SK-N-SH (cell line): Measurements from ENCODE around the gene EXOSC2. TPM values are rescaled to one million over a fixed set of nuclear protein-coding genes. Genes with fewer than 3 reads are reported as not detected.

Experiments
- CTCF ChIA-PET: fragments of 300-600, 350-600 bp; formaldehyde crosslinking; extraction: SDS; loops from one replicate; lab custom pipeline; 2021; lab: Yijun Ruan, JAX
- POLR2A ChIA-PET: fragments of 350-600 bp; sonication (Branson Sonifier 250); formaldehyde crosslinking; extraction: SDS; loops from one replicate; lab custom pipeline; 2020; ENCODE audit warnings: antibody characterized with exemption, inconsistent platforms; lab: Yijun Ruan, JAX
- DNase-seq: peaks from one replicate; pipeline ENCODE4 v3.0.0; 2012
- H2AFZ ChIP-seq: fragments of 200-600 bp; sonication (generic); 2 replicates; pipeline ENCODE4 v1.8.1; 2016; ENCODE audit warnings: antibody characterized with exemption, mild to moderate bottlenecking, low read depth
- H3F3A ChIP-seq: fragments of 200-600 bp; sonication (generic); replicated peaks from 2 replicates; pipeline ENCODE3; 2016; ENCODE audit warnings: antibody characterized with exemption, mild to moderate bottlenecking; ENCODE audit not compliant: insufficient read depth
- H3K27ac ChIP-seq, 2 experiments: fragments of 200-500 bp in 1 of 2; fragments of 200-600 bp in 1 of 2; sonication (Bioruptor generic) in 1 of 2; sonication (generic), shearing (Covaris generic) in 1 of 2; 2 replicates each; pipeline versions ENCODE4 v1.5.1 to v1.6.1; 2014 to 2016; ENCODE audit warnings: low read depth in 2 of 2, inconsistent platforms in 1 of 2, low read length in 1 of 2, mild to moderate bottlenecking in 1 of 2, mixed read lengths in 1 of 2
- H3K27me3 ChIP-seq: fragments of 200-600 bp; sonication (generic), shearing (Covaris generic); 2 replicates; pipeline ENCODE4 v1.6.1; 2016; ENCODE audit warnings: mixed run types; ENCODE audit not compliant: insufficient read depth
- H3K36me3 ChIP-seq, 2 experiments: fragments of 200-500 bp in 1 of 2; fragments of 200-600 bp in 1 of 2; sonication (Bioruptor generic) in 1 of 2; sonication (generic) in 1 of 2; replicated peaks in 1 of 2; 2 replicates each; pipeline versions ENCODE3 to v1.5.1; 2014 to 2016; ENCODE audit warnings: low read length in 1 of 2, mild to moderate bottlenecking in 1 of 2; ENCODE audit not compliant: insufficient read depth in 2 of 2, control insufficient read depth in 1 of 2
- H3K4me1 ChIP-seq, 2 experiments: fragments of 200-500 bp in 1 of 2; fragments of 200-600 bp in 1 of 2; sonication (Bioruptor generic) in 1 of 2; sonication (generic), shearing (Covaris generic) in 1 of 2; 2 replicates each; pipeline versions ENCODE4 v1.5.1 to v1.6.1; 2014 to 2016; ENCODE audit warnings: low read depth in 1 of 2, low read length in 1 of 2, mixed run types in 1 of 2; ENCODE audit not compliant: insufficient read depth in 2 of 2, control insufficient read depth in 1 of 2
- H3K4me2 ChIP-seq: fragments of 200-600 bp; sonication (generic), shearing (Covaris generic); 2 replicates; pipeline ENCODE4 v1.6.1; 2017; ENCODE audit warnings: mixed run types
- H3K4me3 ChIP-seq, 2 experiments: fragments of 200-500 bp in 1 of 2; fragments of 200-600 bp in 1 of 2; sonication (Bioruptor generic) in 1 of 2; sonication (generic), shearing (Covaris generic) in 1 of 2; 2 replicates each; pipeline versions ENCODE4 v1.5.1 to v1.8.1; 2014 to 2016; ENCODE audit warnings: low read depth in 2 of 2, inconsistent platforms in 1 of 2, low read length in 1 of 2, mild to moderate bottlenecking in 1 of 2, mixed read lengths in 1 of 2, moderate library complexity in 1 of 2
- H3K79me2 ChIP-seq: fragments of 200-600 bp; sonication (generic); 2 replicates; pipeline ENCODE4 v1.8.1; 2017; ENCODE audit warnings: mild to moderate bottlenecking; ENCODE audit not compliant: insufficient read depth
- H3K9ac ChIP-seq: fragments of 200-600 bp; sonication (generic); 2 replicates; pipeline ENCODE4 v1.6.1; 2017; ENCODE audit warnings: mixed run types
- H3K9me2 ChIP-seq: fragments of 200-600 bp; sonication (generic); 2 replicates; pipeline ENCODE4 v1.6.1; 2017; ENCODE audit warnings: mixed run types
- H3K9me3 ChIP-seq: fragments of 200-600 bp; sonication (generic); 2 replicates; pipeline ENCODE4 v1.6.1; 2017; ENCODE audit warnings: mixed run types, mild to moderate bottlenecking, moderate library complexity
- H4K20me1 ChIP-seq: fragments of 200-600 bp; sonication (generic); 2 replicates; pipeline ENCODE4 v1.6.1; 2017; ENCODE audit warnings: mild to moderate bottlenecking, mixed run types; ENCODE audit not compliant: insufficient read depth
- CHD2 ChIP-seq: fragments of 150-350 bp; IDR thresholded peaks from 2 replicates; pipeline ENCODE4 v1.6.1; 2018; ENCODE audit warnings: low read length; ENCODE audit not compliant: partially characterized antibody
- ELF1 ChIP-seq: IDR thresholded peaks from 2 replicates; pipeline ENCODE4 v1.4.0; 2012
- EZH2phosphoT487 ChIP-seq: fragments of 200-600 bp; sonication (generic); IDR thresholded peaks from 2 replicates; pipeline ENCODE4 v1.6.1; 2017; ENCODE audit warnings: low read depth, mixed run types, mild to moderate bottlenecking, antibody characterized with exemption, moderate library complexity, borderline replicate concordance
- FOXM1 ChIP-seq: IDR thresholded peaks from 2 replicates; pipeline ENCODE4 v1.4.0; 2012; ENCODE audit warnings: low read depth, mild to moderate bottlenecking
- JUND ChIP-seq: IDR thresholded peaks from 2 replicates; pipeline ENCODE4 v1.4.0; 2012
- MAX ChIP-seq: IDR thresholded peaks from 2 replicates; pipeline ENCODE4 v1.4.0; 2012; ENCODE audit warnings: low read depth
- MXI1 ChIP-seq: IDR thresholded peaks from 2 replicates; pipeline ENCODE4 v1.6.1; 2012; ENCODE audit warnings: mild to moderate bottlenecking, low read depth, low read length, improper control_type of control experiment
- NRF1 ChIP-seq: IDR thresholded peaks from 2 replicates; pipeline ENCODE4 v1.6.1; 2012; ENCODE audit warnings: low read depth, mild to moderate bottlenecking, low read length
- RAD21 ChIP-seq: IDR thresholded peaks from 2 replicates; pipeline ENCODE4 v1.6.1; 2012; ENCODE audit warnings: mild to moderate bottlenecking, low read length
- RCOR1 ChIP-seq: fragments of 150-350 bp; IDR thresholded peaks from 2 replicates; pipeline ENCODE4 v1.6.1; 2017; ENCODE audit warnings: antibody characterized with exemption, low read length
- RFX5 ChIP-seq: IDR thresholded peaks from 2 replicates; pipeline ENCODE4 v1.6.1; 2012; ENCODE audit warnings: mild to moderate bottlenecking, improper control_type of control experiment, low read length
- SIN3A ChIP-seq: IDR thresholded peaks from 2 replicates; pipeline ENCODE4 v1.6.1; 2012; ENCODE audit warnings: low read depth, mild to moderate bottlenecking, low read length, moderate library complexity, borderline replicate concordance
- SMC3 ChIP-seq: IDR thresholded peaks from 2 replicates; pipeline ENCODE4 v1.6.1; 2012; ENCODE audit warnings: low read depth, low read length, improper control_type of control experiment
- TCF12 ChIP-seq: IDR thresholded peaks from 2 replicates; pipeline ENCODE4 v1.4.0; 2012
- TEAD4 ChIP-seq: IDR thresholded peaks from 2 replicates; pipeline ENCODE4 v1.4.0; 2012; ENCODE audit warnings: mild to moderate bottlenecking, borderline replicate concordance; ENCODE audit not compliant: insufficient read depth
- USF2 ChIP-seq: fragments of 150-350 bp; IDR thresholded peaks from 2 replicates; pipeline ENCODE4 v1.6.1; 2017; ENCODE audit warnings: antibody characterized with exemption, low read length, low read depth, borderline replicate concordance
- YY1 ChIP-seq: IDR thresholded peaks from 2 replicates; pipeline ENCODE4 v1.4.0; 2012; ENCODE audit warnings: low read depth, mild to moderate bottlenecking
- WGBS: methylation state at CpG from one replicate; pipeline ENCODE4 v1.1.6; 2017; ENCODE audit warnings: low lambda C conversion rate; 5-methylcytosine and 5-hydroxymethylcytosine counted together
- polyA plus RNA-seq, 3 experiments: library from polyadenylated mRNA; depleted of rRNA; stranded (reverse); fragments of >200 nt; gene quantifications; 2 replicates each; pipeline ENCODE4 v1.2.3, GENCODE V29; 2012
- TF ChIP-seq, protein P1 (sequence below): IDR thresholded peaks from 2 replicates; pipeline ENCODE4; 2012
- TF ChIP-seq, protein P2 (sequence below): IDR thresholded peaks from 2 replicates; pipeline ENCODE4 v1.6.1; 2012; ENCODE audit warnings: mild to moderate bottlenecking, low read depth, low read length, moderate library complexity

EXOSC2 gene
- polyA plus RNA-seq, 1 of the 3 experiments (the other 2 are of a cell fraction) = 28.7 TPM

DNA sequence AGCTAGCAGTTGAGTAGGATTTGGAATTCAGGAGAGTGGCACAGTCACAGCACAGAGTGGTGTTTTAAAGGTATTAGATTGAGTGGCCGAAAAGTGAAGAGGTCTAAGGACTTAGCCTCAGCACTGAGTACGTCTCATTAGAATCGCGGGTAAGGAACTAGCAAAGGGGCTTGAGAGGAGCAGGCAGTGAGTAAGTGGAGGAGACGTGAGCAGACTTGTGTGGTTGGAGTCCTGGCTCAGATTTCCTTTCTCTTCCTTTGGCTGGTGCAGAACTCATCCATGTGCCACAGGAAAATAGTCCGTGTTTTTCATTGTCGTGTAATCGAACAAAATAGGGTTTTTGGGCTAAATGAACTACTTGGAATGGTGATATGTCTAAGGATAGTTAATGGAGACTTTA, 3.4 kb downstream of the EXOSC2 start:
- H3K9ac ChIP-seq = no peak overlapping the region
- no peaks in the 10 kb centered on the region for H3K27me3 ChIP-seq
- peaks cover 0 to 23% of the 10 kb centered on the region in 2 experiments; a peak in 2 of 4 replicates for H3K4me1 ChIP-seq
- H3K9me3 ChIP-seq = no peaks in the 10 kb centered on the region
- peaks cover 12% of the 10 kb centered on the region for H3F3A ChIP-seq
- H3K36me3 ChIP-seq = peaks cover 18 to 34% of the 10 kb centered on the region in 2 experiments
- no peak overlapping the region for H3K27ac ChIP-seq
- H2AFZ ChIP-seq = no peak overlapping the region
- peaks cover 43% of the 10 kb centered on the region for H3K79me2 ChIP-seq
- CTCF ChIA-PET = interaction anchor here (10.5 kb wide), 1 partner anchor 11 kb away, joined by 58 read pairs; no protein-coding TSS in a partner anchor
- TF ChIP-seq YY1 = no peak
- TF ChIP-seq MAX = no peak
- TF ChIP-seq, protein P1, sequence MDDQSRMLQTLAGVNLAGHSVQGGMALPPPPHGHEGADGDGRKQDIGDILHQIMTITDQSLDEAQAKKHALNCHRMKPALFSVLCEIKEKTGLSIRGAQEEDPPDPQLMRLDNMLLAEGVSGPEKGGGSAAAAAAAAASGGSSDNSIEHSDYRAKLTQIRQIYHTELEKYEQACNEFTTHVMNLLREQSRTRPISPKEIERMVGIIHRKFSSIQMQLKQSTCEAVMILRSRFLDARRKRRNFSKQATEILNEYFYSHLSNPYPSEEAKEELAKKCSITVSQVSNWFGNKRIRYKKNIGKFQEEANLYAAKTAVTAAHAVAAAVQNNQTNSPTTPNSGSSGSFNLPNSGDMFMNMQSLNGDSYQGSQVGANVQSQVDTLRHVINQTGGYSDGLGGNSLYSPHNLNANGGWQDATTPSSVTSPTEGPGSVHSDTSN = no peak
- TF ChIP-seq TEAD4 = no peak
- no peak for TF ChIP-seq RFX5
- no peak for TF ChIP-seq CHD2
- no peak for TF ChIP-seq SMC3
- TF ChIP-seq JUND = no peak
- no peak for TF ChIP-seq EZH2phosphoT487
- no peak for TF ChIP-seq FOXM1
- TF ChIP-seq RAD21 = no peak
- no peak for TF ChIP-seq MXI1
- TF ChIP-seq SIN3A = no peak
- TF ChIP-seq USF2 = no peak
- no peak for TF ChIP-seq ELF1
- TF ChIP-seq NRF1 = no peak
- no peak for TF ChIP-seq RCOR1
- no peak for TF ChIP-seq TCF12
- TF ChIP-seq, protein P2, sequence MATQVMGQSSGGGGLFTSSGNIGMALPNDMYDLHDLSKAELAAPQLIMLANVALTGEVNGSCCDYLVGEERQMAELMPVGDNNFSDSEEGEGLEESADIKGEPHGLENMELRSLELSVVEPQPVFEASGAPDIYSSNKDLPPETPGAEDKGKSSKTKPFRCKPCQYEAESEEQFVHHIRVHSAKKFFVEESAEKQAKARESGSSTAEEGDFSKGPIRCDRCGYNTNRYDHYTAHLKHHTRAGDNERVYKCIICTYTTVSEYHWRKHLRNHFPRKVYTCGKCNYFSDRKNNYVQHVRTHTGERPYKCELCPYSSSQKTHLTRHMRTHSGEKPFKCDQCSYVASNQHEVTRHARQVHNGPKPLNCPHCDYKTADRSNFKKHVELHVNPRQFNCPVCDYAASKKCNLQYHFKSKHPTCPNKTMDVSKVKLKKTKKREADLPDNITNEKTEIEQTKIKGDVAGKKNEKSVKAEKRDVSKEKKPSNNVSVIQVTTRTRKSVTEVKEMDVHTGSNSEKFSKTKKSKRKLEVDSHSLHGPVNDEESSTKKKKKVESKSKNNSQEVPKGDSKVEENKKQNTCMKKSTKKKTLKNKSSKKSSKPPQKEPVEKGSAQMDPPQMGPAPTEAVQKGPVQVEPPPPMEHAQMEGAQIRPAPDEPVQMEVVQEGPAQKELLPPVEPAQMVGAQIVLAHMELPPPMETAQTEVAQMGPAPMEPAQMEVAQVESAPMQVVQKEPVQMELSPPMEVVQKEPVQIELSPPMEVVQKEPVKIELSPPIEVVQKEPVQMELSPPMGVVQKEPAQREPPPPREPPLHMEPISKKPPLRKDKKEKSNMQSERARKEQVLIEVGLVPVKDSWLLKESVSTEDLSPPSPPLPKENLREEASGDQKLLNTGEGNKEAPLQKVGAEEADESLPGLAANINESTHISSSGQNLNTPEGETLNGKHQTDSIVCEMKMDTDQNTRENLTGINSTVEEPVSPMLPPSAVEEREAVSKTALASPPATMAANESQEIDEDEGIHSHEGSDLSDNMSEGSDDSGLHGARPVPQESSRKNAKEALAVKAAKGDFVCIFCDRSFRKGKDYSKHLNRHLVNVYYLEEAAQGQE = no peak
- H3K4me3 ChIP-seq = no peak overlapping the region
- 89% methylated on average over 8 of the region's 8 CpGs for WGBS
- peaks cover 4% of the 10 kb centered on the region for H4K20me1 ChIP-seq
- no peaks in the 10 kb centered on the region for H3K9me2 ChIP-seq
- POLR2A ChIA-PET = no interaction called here
- no peak overlapping the region for H3K4me2 ChIP-seq
- no peak for DNase-seq
